ENCODE data around the gene ARNT2.
A peak's percentile ranks its signal among the peaks of the same experiment; 100 is the strongest.
"Not testable (repeated sequence)": the region's sequence is repeated elsewhere in the genome, so short reads cannot be mapped to it uniquely, and the experiment has no call there.

The ARNT2 gene

DNA sequence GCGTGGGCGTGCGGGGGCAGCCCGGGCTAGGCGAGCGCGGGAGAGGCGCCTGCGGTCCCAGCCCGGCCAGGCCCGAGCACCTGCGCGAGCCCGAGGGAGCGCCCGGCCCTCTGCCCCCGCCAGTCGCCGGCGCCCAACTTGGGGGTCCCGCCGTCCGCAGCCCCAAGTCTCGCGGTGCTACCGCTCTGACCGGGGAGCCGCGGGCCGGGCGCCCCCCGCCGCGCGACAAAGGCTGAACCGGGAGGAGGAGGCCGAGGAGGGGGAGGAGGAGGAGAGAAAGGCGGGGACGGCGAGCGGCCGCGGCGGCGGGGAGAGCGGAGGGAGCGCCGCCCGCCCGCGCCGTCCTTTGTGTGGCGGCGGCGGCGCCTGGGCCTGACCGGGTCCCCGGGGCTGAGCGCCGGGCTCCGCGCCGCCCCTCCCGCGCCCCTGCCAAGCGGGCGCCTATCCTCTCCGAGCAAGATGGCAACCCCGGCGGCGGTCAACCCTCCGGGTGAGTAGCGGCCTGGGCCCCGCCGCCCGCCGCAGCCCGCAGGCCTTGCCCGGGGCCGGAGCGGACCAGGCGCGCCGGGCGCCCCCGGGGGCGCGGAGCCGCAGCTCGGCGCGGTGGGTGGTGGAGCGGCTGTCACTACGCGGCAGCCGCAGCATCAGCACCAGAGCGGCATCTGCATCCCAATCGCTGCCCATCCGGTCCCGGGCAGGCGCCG is at the start of gene ARNT2:
ARNT2 (plus strand) TSS at position 326 of the 704 bp plus-strand sequence; CDS start at position 460, 134 bp downstream.
- DNase-seq (ENCODE audit: low spot score), result peak; percentile 27

GRCh38 chr15:80367094-80367493 is 37.1 kb upstream of the ARNT2 start:
- DNase-seq (ENCODE audit: low spot score), result peak; percentile 20

- DNase-seq (ENCODE audit: low spot score), result no peak
Measured at GRCh38 chr15:80367661-80368060, 36.5 kb upstream of the ARNT2 start.

DNA sequence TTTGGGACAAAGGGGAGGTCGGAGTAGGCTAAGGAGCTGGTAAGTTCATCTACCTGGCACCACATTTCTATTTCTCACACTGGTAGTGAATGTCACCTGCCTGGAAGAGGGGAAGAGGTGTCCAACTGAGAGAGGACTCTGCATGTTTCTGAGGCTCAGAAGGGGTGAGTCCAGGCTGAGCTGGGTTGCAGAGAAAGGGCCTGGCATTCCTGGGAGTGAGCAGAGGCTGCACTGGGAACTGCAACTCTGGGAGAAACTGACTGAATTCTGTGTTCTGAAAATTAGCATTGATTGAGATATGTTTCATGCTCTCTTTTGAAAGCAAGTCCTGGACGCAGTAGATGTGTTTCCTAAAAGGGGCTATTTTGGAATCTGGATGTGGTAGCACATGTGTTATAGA is 32.3 kb upstream of the ARNT2 start:
- DNase-seq (ENCODE audit: low spot score), result no peak

GRCh38 chr15:80374441-80374840 is 29.7 kb upstream of the ARNT2 start:
- DNase-seq (ENCODE audit: low spot score), result no peak

- DNase-seq (ENCODE audit: low spot score), result no peak
Measured at GRCh38 chr15:80375968-80376891, 28.0 kb upstream of the ARNT2 start.

DNA sequence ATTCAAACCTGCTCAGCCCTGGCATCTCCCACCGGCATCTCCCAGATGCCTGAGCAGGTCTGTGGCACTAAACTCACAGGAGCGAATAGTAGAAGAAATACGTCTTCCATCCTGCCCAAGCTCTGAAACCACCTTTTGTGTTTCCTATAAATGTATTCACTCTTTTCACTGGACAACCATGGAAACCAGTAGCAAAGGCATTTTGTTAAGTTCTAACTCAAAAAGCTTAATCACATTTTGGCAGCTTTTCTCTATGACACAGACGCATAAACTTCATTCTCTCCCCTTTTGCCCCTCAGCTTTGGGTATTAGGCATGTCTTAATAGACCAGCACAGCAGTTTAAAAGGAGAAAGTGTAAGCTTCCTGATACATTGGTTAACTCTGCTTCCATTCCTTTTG is 24.5 kb upstream of the ARNT2 start:
- DNase-seq (ENCODE audit: low spot score), result no peak

DNA sequence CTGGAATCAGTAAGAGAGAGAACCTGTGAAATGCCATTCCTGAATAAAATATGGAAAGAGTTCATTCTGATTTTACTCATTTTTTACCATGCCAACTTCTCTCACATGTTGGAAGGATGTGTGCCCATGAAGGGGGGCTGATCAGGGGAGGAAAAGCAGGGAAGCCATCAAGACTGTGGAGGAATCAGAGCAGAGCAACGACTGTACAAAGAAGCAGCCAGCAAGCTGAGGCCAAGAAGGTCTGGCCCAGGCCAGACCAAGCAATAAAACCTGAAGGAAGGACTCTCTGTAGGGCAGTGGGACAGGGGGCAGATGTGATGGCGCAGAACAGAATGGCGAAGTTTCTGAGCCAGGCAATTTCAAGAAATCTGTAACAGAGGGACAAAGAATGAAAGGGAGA is 24.0 kb upstream of the ARNT2 start:
- no peak for DNase-seq (ENCODE audit: low spot score)

GRCh38 chr15:80382285-80382684 is 21.9 kb upstream of the ARNT2 start:
- no peak for DNase-seq (ENCODE audit: low spot score)

- no peak for DNase-seq (ENCODE audit: low spot score)
Measured at GRCh38 chr15:80384432-80384831, 19.8 kb upstream of the ARNT2 start.

DNA sequence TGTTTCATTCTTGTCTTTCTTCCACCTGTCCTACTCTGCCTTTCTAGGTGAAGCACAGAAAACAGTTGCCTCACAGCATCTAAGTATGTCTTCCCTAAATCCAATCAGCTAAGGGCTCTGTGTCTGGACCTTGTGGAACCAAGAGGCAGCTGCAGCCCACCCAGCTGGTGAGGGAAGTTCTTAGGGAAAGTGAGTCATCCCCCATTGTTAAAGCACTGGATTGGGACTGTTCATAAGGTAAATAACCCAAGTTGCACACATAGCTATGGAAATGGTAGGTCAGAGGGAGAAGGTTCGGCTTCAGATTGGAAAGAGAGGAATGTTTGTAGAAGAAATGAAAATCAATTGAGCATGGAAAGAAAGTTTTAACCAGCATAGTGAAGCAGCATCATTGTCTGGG is 18.0 kb upstream of the ARNT2 start:
- no peak for DNase-seq (ENCODE audit: low spot score)

- no peak for DNase-seq (ENCODE audit: low spot score)
Measured at GRCh38 chr15:80388326-80388725, 15.9 kb upstream of the ARNT2 start.

GRCh38 chr15:80389370-80389769 is 14.8 kb upstream of the ARNT2 start:
- no peak for DNase-seq (ENCODE audit: low spot score)

- DNase-seq (ENCODE audit: low spot score), result not testable (repeated sequence)
Measured at GRCh38 chr15:80390942-80391341, 13.2 kb upstream of the ARNT2 start.

DNA sequence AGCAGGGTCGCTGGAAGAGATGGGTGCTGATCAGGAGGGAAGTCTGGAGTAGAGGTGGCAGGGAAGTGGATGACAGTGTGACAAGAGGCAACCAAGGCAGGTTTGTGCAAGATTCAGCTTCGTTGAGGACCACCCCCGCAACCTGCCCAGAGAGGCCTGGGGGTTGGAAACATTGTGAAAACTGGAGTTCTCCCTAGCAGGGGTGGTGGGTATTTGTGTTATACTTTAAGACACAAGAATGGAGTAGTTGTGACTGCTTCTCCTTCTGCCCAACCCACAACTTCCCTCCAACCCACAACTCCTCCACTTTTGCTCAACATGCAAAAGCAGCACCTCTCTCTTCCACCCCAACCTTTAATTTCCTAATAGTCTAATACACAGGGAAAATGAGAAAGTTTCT is 8.6 kb upstream of the ARNT2 start:
- DNase-seq (ENCODE audit: low spot score), result no peak

DNA sequence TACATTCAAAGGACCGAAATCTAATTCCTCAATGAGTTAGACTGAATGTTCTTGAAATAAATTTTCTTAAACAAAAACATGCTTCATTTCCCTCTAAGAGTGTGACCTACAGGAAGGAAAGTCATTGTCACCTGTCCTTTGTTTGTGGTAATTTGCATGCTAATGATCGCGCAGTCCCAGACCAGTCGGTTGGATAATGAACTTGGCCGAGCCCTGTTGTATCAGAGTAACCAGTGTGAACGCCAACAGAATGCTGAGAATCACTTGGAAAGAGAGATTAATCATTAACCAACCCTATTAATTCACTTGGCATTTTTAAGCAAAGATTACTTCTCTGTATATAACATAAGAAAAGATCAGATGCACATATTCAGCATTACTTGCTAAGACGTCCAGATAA is 8.1 kb upstream of the ARNT2 start:
- DNase-seq (ENCODE audit: low spot score), result no peak

DNA sequence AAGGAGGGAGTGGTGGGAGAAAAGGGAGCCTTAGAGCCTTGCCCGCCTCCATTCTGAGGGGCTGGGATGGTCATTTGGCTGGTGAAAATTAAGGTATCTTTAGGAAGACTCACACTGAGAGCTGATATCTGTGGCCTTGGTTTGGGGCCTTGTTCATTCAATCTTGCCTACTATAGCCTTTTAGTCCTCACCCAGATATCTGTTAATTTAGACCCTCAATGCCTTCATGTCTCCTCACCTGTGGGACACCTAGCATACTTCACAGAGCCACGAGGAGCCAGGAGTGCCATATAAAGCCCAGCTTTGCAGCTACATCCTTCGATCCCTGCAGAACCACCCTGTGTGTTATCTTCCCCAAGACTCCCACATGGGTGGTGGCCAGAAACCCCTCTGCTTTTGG is 4.7 kb upstream of the ARNT2 start:
- DNase-seq (ENCODE audit: low spot score), result no peak

DNA sequence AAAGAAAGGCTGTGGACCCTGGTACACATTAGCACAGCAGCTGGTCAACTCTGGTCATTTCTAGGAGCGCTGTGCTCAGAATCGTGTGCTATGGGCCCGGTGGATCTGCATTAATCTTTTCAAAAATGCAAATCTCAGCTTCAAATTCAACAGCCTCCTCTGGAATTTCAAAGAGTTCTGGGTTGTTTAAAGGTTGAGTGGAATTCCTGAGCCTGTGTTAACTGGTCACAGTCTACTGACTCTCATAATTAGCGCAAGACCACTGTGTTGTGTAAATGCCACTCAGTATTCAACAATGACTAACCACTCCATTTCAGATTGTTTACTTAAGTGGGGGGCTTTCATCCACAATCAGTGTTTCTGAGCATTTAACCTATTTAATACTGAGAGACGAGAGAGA is 2.7 kb upstream of the ARNT2 start:
- DNase-seq (ENCODE audit: low spot score), result no peak

GRCh38 chr15:80402339-80402738 is 1.8 kb upstream of the ARNT2 start:
- DNase-seq (ENCODE audit: low spot score), result no peak

DNA sequence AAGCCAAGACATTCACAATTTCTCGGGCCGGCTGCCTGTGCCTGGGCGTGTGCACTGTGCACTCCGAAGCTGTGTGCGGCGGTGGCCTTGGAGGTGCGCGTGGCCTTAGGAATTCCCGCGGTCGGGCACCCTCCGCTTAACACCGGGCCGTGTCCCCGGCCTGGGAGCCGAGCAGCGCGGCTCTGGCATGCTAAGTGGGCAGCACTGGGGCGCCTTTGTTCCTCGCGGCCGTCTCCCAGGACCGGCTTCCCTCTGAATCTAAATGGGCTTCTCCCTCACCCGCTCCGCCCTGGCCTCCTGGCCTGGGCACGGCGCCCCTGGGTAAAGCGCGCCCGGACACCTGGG is 498 bp upstream of the ARNT2 start:
- no peak for DNase-seq (ENCODE audit: low spot score)

- DNase-seq (ENCODE audit: low spot score), result no peak
Measured at GRCh38 chr15:80404761-80405553, 775 bp downstream of the ARNT2 start.

- no peak for DNase-seq (ENCODE audit: low spot score)
Measured at GRCh38 chr15:80405554-80405850, 1.3 kb downstream of the ARNT2 start.

DNA sequence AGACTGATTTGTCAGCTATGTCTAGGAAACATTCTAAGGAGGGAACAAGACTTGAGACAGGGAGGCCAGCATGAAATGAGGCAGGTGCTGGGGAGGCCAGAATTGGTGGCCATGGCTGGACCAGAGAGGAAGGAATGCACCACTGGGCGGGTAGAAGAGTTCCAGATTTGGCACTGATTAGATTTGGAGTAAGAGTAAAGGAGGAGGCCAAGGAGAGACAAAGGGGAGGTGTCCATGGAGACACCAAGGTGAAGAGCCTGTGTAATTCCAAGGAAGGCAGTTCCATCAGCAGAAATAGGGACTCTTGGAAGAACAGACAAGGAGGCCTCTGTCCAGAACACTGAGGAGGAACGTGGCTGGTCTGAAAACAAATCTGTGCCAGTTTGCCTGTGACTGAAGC is 1.8 kb downstream of the ARNT2 start:
- DNase-seq (ENCODE audit: low spot score), result no peak
